Measurements from ENCODE around the gene ABLIM3.

Gene ABLIM3

GRCh38 chr5:149133795-149134777 is 7.2 kb upstream of the ABLIM3 start:
- DNase-seq (ENCODE audit: low spot score), result no peak

GRCh38 chr5:149134778-149135500 is 6.4 kb upstream of the ABLIM3 start:
- DNase-seq (ENCODE audit: low spot score), result no peak

- DNase-seq (ENCODE audit: low spot score), result no peak
Measured at GRCh38 chr5:149135536-149136201, 5.6 kb upstream of the ABLIM3 start.

GRCh38 chr5:149138182-149138923 is 2.9 kb upstream of the ABLIM3 start:
- DNase-seq (ENCODE audit: low spot score), result no peak

GRCh38 chr5:149140197-149141002 is 893 bp upstream of the ABLIM3 start:
- no peak for DNase-seq (ENCODE audit: low spot score)

GRCh38 chr5:149141957-149142851 is 911 bp downstream of the ABLIM3 start:
- no peak for DNase-seq (ENCODE audit: low spot score)

- no peak for DNase-seq (ENCODE audit: low spot score)
Measured at GRCh38 chr5:149143470-149143869, 2.2 kb downstream of the ABLIM3 start.

GRCh38 chr5:149144637-149145036 is 3.3 kb downstream of the ABLIM3 start:
- DNase-seq (ENCODE audit: low spot score), result no peak

- no peak for DNase-seq (ENCODE audit: low spot score)
Measured at GRCh38 chr5:149145138-149145537, 3.8 kb downstream of the ABLIM3 start.

GRCh38 chr5:149147676-149148075 is 6.4 kb downstream of the ABLIM3 start:
- DNase-seq (ENCODE audit: low spot score), result no peak

- DNase-seq (ENCODE audit: low spot score), result no peak
Measured at GRCh38 chr5:149149942-149150341, 8.6 kb downstream of the ABLIM3 start.

- DNase-seq (ENCODE audit: low spot score), result no peak
Measured at GRCh38 chr5:149150457-149150856, 9.2 kb downstream of the ABLIM3 start.

- DNase-seq (ENCODE audit: low spot score), result no peak
Measured at GRCh38 chr5:149151717-149152116, 10.4 kb downstream of the ABLIM3 start.

GRCh38 chr5:149152317-149152746 is 11.0 kb downstream of the ABLIM3 start:
- DNase-seq (ENCODE audit: low spot score), result no peak

- no peak for DNase-seq (ENCODE audit: low spot score)
Measured at GRCh38 chr5:149153193-149153750, 12.0 kb downstream of the ABLIM3 start.

GRCh38 chr5:149153751-149154610 is 12.7 kb downstream of the ABLIM3 start:
- DNase-seq (ENCODE audit: low spot score), result no peak

- no peak for DNase-seq (ENCODE audit: low spot score)
Measured at GRCh38 chr5:149154650-149155049, 13.4 kb downstream of the ABLIM3 start.

- DNase-seq (ENCODE audit: low spot score), result no peak
Measured at GRCh38 chr5:149156435-149157083, 15.3 kb downstream of the ABLIM3 start.
